Naive thymus-derived CD4-positive, alpha-beta T cell (primary cell): ENCODE results near the gene NRXN3. TPM values are rescaled to one million over a fixed set of nuclear protein-coding genes. Genes with fewer than 3 reads are reported as not detected.

Experiments
- ATAC-seq: fragments of 150-1000 bp; cut with Tn5 transposase; 2 replicates; pipeline ENCODE4 v1.10.0; 2021; ENCODE audit warnings: mild to moderate bottlenecking, moderate library complexity
- CTCF ChIA-PET: fragments of 350-600 bp; sonication (Branson Sonifier 250); formaldehyde crosslinking; loops from one replicate; lab custom pipeline; 2021; ENCODE audit warnings: antibody characterized with exemption; lab: Charles Lee
- POLR2A ChIA-PET: fragments of 350-600 bp; sonication (Branson Sonifier 250); formaldehyde crosslinking; loops from one replicate; lab custom pipeline; 2021; ENCODE audit warnings: antibody characterized with exemption, inconsistent platforms; lab: Charles Lee
- DNase-seq, 9 donors: peaks; one replicate each; pipeline versions ENCODE4 v3.0.0 to v3.0.0-alpha.2; 2020 to 2022; ENCODE audit warnings: mixed read lengths in 1 of 9
- H3K27ac ChIP-seq: one replicate; pipeline ENCODE4 v1.7.0; 2013; ENCODE audit warnings: mild to moderate bottlenecking, low read depth, low read length, moderate library complexity
- H3K27me3 ChIP-seq, 2 donors: one replicate each; pipeline ENCODE4 v1.7.0; 2013; ENCODE audit warnings: low read length in 2 of 2, mild to moderate bottlenecking in 2 of 2, moderate library complexity in 2 of 2; ENCODE audit not compliant: control insufficient read depth in 2 of 2, insufficient read depth in 2 of 2
- H3K36me3 ChIP-seq, 3 experiments: 1 replicate in 2 of 3; 2 replicates in 1 of 3; pipeline ENCODE4 v1.7.0; 2013; ENCODE audit warnings: low read length in 3 of 3, mild to moderate bottlenecking in 3 of 3, moderate library complexity in 1 of 3; ENCODE audit not compliant: insufficient read depth in 3 of 3, control insufficient read depth in 2 of 3
- H3K4me1 ChIP-seq, 2 donors: one replicate each; pipeline ENCODE4 v1.7.0; 2013; ENCODE audit warnings: low read length in 2 of 2, mild to moderate bottlenecking in 2 of 2, moderate library complexity in 1 of 2; ENCODE audit not compliant: control insufficient read depth in 2 of 2, insufficient read depth in 2 of 2
- H3K4me3 ChIP-seq: 2 replicates; pipeline ENCODE4 v1.7.0; 2013; ENCODE audit warnings: mild to moderate bottlenecking, low read length
- H3K9me3 ChIP-seq, 3 experiments: 1 replicate in 2 of 3; 2 replicates in 1 of 3; pipeline ENCODE4 v1.7.0; 2013; ENCODE audit warnings: low read length in 3 of 3; ENCODE audit not compliant: control insufficient read depth in 2 of 3
- H3K27ac Mint-ChIP-seq, 9 donors: one replicate each; pipeline ENCODE4 v1.8.0; 2020 to 2022; ENCODE audit warnings: mixed read lengths in 9 of 9, mild to moderate bottlenecking in 8 of 9, moderate library complexity in 5 of 9, inconsistent platforms in 2 of 9
- H3K27me3 Mint-ChIP-seq, 5 donors: one replicate each; pipeline ENCODE4 v1.8.0; 2021 to 2022; ENCODE audit warnings: mixed read lengths in 5 of 5, mild to moderate bottlenecking in 1 of 5
- H3K36me3 Mint-ChIP-seq, 5 donors: one replicate each; pipeline ENCODE4 v1.8.0; 2020 to 2022; ENCODE audit warnings: mixed read lengths in 5 of 5, mild to moderate bottlenecking in 3 of 5, inconsistent platforms in 1 of 5
- H3K4me1 Mint-ChIP-seq, 7 donors: one replicate each; pipeline ENCODE4 v1.8.0; 2020 to 2022; ENCODE audit warnings: mixed read lengths in 7 of 7, mild to moderate bottlenecking in 3 of 7, inconsistent platforms in 1 of 7
- H3K4me3 Mint-ChIP-seq, 10 donors: one replicate each; pipeline ENCODE4 v1.8.0; 2020 to 2022; ENCODE audit warnings: mild to moderate bottlenecking in 10 of 10, mixed read lengths in 10 of 10, moderate library complexity in 6 of 10, inconsistent platforms in 2 of 10
- H3K9me3 Mint-ChIP-seq, 11 donors: one replicate each; pipeline ENCODE4 v1.8.0; 2020 to 2022; ENCODE audit warnings: mixed read lengths in 11 of 11, mild to moderate bottlenecking in 4 of 11, inconsistent platforms in 1 of 11, moderate library complexity in 1 of 11
- intact Hi-C, 2 donors: fragments of 100-400 bp; cut with micrococcal nuclease; formaldehyde crosslinking; loops; one replicate each; pipeline ENCODE4 v1.15.1; 2023
- polyA plus RNA-seq, 2 donors: library from polyadenylated mRNA; unstranded; fragments of 300-500 nt; fragmentation: Illumina TruSeq; gene quantifications; one replicate each; pipeline ENCODE4 v1.2.3, GENCODE V29; 2021
- total RNA-seq, 6 experiments: library from RNA in 5 of 6; stranded (reverse) in 5 of 6; gene quantifications; 1 replicate in 5 of 6; 2 replicates in 1 of 6; pipeline ENCODE4 v1.2.3 and lab custom pipeline; 2021 to 2026

The NRXN3 gene
- total and polyA plus RNA-seq, 7 experiments from 2014 or later: not detected

GRCh38 chr14:79543348-79543747, 1373.2 kb downstream of the NRXN3 start:
- Histone ChIP-seq H3K36me3 (no peaks in the 10 kb centered on the region), H3K9me3 (no peaks in the 10 kb centered on the region), H3K27me3 (no peaks in the 10 kb centered on the region), H3K4me1 (no peaks in the 10 kb centered on the region), H3K4me3 (no peak overlapping the region), H3K27ac (no peak overlapping the region)
- POLR2A ChIA-PET: no interaction called here
- no peak overlapping the region for H3K4me3 Mint-ChIP-seq
- H3K36me3 Mint-ChIP-seq: no peaks in the 10 kb centered on the region
- H3K9me3 Mint-ChIP-seq: peaks cover 0 to 20% (median 8%) of the 10 kb centered on the region in 11 donors
- H3K4me1 Mint-ChIP-seq: no peaks in the 10 kb centered on the region
- DNase-seq (no peak), ATAC-seq (no peak)
- H3K27ac Mint-ChIP-seq: no peak overlapping the region
- CTCF ChIA-PET: no interaction called here
- intact Hi-C loops: no loop called here
- no peaks in the 10 kb centered on the region for H3K27me3 Mint-ChIP-seq

- intact Hi-C loops: no loop called here
- ATAC-seq: no peak
- no peaks in the 10 kb centered on the region for H3K36me3 ChIP-seq
- Mint-ChIP-seq H3K9me3 (peaks cover 0 to 20% (median 8%) of the 10 kb centered on the region in 11 donors), H3K4me3 (no peak overlapping the region), H3K36me3 (no peaks in the 10 kb centered on the region), H3K4me1 (no peaks in the 10 kb centered on the region), H3K27me3 (no peaks in the 10 kb centered on the region), H3K27ac (no peak overlapping the region)
- no peaks in the 10 kb centered on the region for H3K27me3 ChIP-seq
- H3K4me1 ChIP-seq: no peaks in the 10 kb centered on the region
- H3K4me3 ChIP-seq: no peak overlapping the region
- H3K27ac ChIP-seq: no peak overlapping the region
- H3K9me3 ChIP-seq: no peaks in the 10 kb centered on the region
- ChIA-PET POLR2A (no interaction called here), CTCF (no interaction called here)
- DNase-seq: no peak
Measured at GRCh38 chr14:79543967-79544697, 1374.0 kb downstream of the NRXN3 start.

GRCh38 chr14:79544698-79545070, 1374.5 kb downstream of the NRXN3 start:
- Histone ChIP-seq H3K4me3 (no peak overlapping the region), H3K27me3 (no peaks in the 10 kb centered on the region), H3K4me1 (no peaks in the 10 kb centered on the region), H3K36me3 (no peaks in the 10 kb centered on the region), H3K9me3 (no peaks in the 10 kb centered on the region), H3K27ac (no peak overlapping the region)
- Mint-ChIP-seq H3K4me3 (no peak overlapping the region), H3K9me3 (peaks cover 0 to 16% (median 7%) of the 10 kb centered on the region in 11 donors), H3K4me1 (no peaks in the 10 kb centered on the region), H3K27ac (no peak overlapping the region), H3K36me3 (no peaks in the 10 kb centered on the region), H3K27me3 (no peaks in the 10 kb centered on the region)
- intact Hi-C loops: no loop called here
- ATAC-seq: no peak
- ChIA-PET POLR2A (no interaction called here), CTCF (no interaction called here)
- DNase-seq: no peak

GRCh38 chr14:79548836-79549235, 1378.7 kb downstream of the NRXN3 start:
- intact Hi-C loops: no loop called here
- ChIA-PET POLR2A (no interaction called here), CTCF (no interaction called here)
- Mint-ChIP-seq H3K36me3 (no peaks in the 10 kb centered on the region), H3K27ac (no peak overlapping the region), H3K4me1 (no peaks in the 10 kb centered on the region), H3K27me3 (no peaks in the 10 kb centered on the region), H3K9me3 (peaks cover 0 to 20% (median 6%) of the 10 kb centered on the region in 11 donors), H3K4me3 (no peak overlapping the region)
- Histone ChIP-seq H3K27ac (no peak overlapping the region), H3K27me3 (no peaks in the 10 kb centered on the region), H3K4me1 (no peaks in the 10 kb centered on the region), H3K36me3 (no peaks in the 10 kb centered on the region), H3K4me3 (no peak overlapping the region), H3K9me3 (no peaks in the 10 kb centered on the region)
- DNase-seq: no peak
- no peak for ATAC-seq

GRCh38 chr14:79549515-79549914, 1379.3 kb downstream of the NRXN3 start:
- Mint-ChIP-seq H3K9me3 (peaks cover 0 to 20% (median 8%) of the 10 kb centered on the region in 11 donors), H3K4me3 (no peak overlapping the region), H3K27ac (no peak overlapping the region), H3K4me1 (no peaks in the 10 kb centered on the region), H3K27me3 (no peaks in the 10 kb centered on the region), H3K36me3 (no peaks in the 10 kb centered on the region)
- Histone ChIP-seq H3K9me3 (no peaks in the 10 kb centered on the region), H3K36me3 (no peaks in the 10 kb centered on the region), H3K4me1 (no peaks in the 10 kb centered on the region), H3K27ac (no peak overlapping the region), H3K27me3 (no peaks in the 10 kb centered on the region), H3K4me3 (no peak overlapping the region)
- DNase-seq: no peak
- intact Hi-C loops: no loop called here
- ChIA-PET POLR2A (no interaction called here), CTCF (no interaction called here)
- no peak for ATAC-seq

- Mint-ChIP-seq H3K27ac (no peak overlapping the region), H3K36me3 (no peaks in the 10 kb centered on the region), H3K9me3 (peaks cover 0 to 14% (median 6%) of the 10 kb centered on the region in 11 donors), H3K4me1 (no peaks in the 10 kb centered on the region), H3K4me3 (no peak overlapping the region), H3K27me3 (no peaks in the 10 kb centered on the region)
- Histone ChIP-seq H3K36me3 (no peaks in the 10 kb centered on the region), H3K27me3 (no peaks in the 10 kb centered on the region), H3K4me3 (no peak overlapping the region), H3K9me3 (no peaks in the 10 kb centered on the region), H3K27ac (no peak overlapping the region), H3K4me1 (no peaks in the 10 kb centered on the region)
- ATAC-seq (no peak), DNase-seq (no peak)
- intact Hi-C loops: no loop called here
- ChIA-PET POLR2A (no interaction called here), CTCF (no interaction called here)
Measured at GRCh38 chr14:79551523-79551922, 1381.3 kb downstream of the NRXN3 start.

GRCh38 chr14:79552778-79553177, 1382.6 kb downstream of the NRXN3 start:
- Mint-ChIP-seq H3K27ac (no peak overlapping the region), H3K4me1 (no peaks in the 10 kb centered on the region), H3K36me3 (no peaks in the 10 kb centered on the region), H3K27me3 (no peaks in the 10 kb centered on the region), H3K4me3 (no peak overlapping the region), H3K9me3 (peaks cover 0 to 16% (median 5%) of the 10 kb centered on the region in 11 donors)
- no peaks in the 10 kb centered on the region for H3K27me3 ChIP-seq
- no peaks in the 10 kb centered on the region for H3K4me1 ChIP-seq
- no peaks in the 10 kb centered on the region for H3K9me3 ChIP-seq
- intact Hi-C loops: no loop called here
- ChIA-PET CTCF (no interaction called here), POLR2A (no interaction called here)
- DNase-seq: no peak
- ATAC-seq: no peak
- no peak overlapping the region for H3K4me3 ChIP-seq
- no peaks in the 10 kb centered on the region for H3K36me3 ChIP-seq
- no peak overlapping the region for H3K27ac ChIP-seq
